ENCODE measurements around the gene EIF2B1.
A peak's percentile ranks its signal among the peaks of the same experiment; 100 is the strongest.
"Not testable (repeated sequence)": the region's sequence is repeated elsewhere in the genome, so short reads cannot be mapped to it uniquely, and the experiment has no call there.

Gene EIF2B1

DNA sequence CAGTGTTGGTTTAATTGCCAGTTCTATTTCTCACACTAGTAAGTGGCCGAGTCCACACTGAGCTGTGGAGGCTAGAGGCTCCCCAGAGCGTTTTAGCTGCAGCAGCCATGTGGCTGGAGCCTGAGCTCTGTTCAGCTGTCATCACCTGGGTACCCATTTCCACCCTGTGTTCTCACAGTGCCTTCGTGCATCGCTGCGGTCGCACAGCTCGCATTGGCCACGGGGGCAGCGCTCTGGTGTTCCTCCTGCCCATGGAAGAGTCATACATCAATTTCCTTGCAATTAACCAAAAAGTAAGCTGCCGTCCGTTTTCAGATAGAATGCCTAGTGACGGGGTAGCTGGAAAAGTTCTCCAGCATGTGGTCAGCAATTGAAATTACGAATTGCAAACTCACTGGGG lies 15.9 kb downstream of the EIF2B1 start:
- no peak for DNase-seq (ENCODE audit: low read depth in 3 of 3)

DNA sequence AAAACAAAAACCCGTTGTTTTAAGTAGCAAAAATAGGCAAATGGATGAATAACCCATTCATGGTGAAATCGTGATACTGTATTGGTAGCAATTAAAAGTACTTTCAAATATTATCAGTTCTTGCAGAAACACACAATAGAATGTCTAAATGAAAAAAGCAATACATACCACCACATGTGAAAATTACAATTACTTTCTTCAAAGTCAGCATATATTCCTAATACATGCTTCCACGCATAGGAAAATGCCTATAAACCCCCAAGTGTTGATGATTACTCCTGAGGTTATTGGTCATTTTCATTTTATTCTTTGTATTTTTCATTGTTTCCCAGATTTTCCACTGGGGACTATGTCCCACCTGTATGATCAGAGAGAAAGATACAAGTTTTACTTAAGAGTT lies 16.3 kb downstream of the EIF2B1 start:
- DNase-seq (ENCODE audit: low read depth in 3 of 3) = no peak

DNA sequence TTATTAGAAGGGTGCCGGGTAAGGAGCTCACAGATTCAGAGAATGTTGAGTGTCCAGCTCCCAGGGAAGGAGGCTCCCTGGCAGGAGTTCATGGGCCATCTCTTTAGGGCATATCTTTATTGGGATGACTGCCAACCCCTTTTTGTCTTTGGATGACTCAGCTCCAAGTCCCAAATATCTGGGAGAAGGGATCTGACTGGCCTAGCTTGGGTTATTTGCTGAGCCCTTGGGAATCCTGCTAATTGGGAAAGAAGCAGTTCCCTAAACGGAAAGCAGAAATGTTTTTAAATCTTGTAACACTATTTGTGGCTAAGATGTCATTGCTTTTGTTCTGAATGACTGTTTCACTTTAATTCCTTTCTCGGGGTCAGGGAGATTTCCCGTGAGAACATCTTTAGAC lies 19.0 kb downstream of the EIF2B1 start:
- no peak for DNase-seq (ENCODE audit: low read depth in 3 of 3)

DNA sequence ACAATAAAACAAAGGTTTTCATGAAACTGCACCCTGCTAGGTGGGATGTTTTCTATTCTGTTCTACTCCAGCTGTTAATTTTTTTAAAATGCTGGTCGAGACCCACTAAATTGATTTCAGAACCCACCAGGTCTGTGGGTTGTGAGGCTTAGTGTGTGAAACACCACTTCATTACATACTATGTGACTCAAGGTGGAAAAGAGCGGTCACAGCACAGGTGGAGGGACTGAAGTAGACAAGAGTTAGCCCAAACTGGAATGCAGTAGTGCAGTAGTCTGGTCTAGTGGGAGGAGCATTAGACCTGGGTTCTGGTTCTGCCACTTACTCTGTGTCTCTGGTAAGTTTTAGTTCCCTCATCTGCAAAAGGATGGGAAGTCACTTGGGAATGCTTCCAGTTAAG lies 19.4 kb downstream of the EIF2B1 start:
- no peak for DNase-seq (ENCODE audit: low read depth in 3 of 3)

DNA sequence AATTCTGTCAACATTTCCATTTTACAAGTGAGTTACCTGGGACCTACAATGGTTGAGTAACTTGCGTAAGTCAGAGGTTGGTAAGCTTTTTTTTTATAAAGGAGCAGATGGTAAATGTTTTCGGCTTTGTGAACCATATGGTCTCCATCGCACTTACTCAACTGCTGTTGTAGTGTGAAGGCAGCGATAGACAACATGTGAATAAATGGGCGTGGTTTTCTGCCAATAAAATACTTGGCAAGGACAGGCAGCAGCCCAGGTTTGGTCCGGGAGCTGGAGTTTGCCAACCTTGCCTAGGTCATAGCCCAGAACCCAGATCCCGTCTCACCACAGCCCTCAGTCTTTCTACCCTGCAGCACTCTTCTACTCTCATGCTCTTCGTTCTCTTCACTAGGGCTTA lies 25.3 kb downstream of the EIF2B1 start:
- no peak for DNase-seq (ENCODE audit: low read depth in 3 of 3)

DNA sequence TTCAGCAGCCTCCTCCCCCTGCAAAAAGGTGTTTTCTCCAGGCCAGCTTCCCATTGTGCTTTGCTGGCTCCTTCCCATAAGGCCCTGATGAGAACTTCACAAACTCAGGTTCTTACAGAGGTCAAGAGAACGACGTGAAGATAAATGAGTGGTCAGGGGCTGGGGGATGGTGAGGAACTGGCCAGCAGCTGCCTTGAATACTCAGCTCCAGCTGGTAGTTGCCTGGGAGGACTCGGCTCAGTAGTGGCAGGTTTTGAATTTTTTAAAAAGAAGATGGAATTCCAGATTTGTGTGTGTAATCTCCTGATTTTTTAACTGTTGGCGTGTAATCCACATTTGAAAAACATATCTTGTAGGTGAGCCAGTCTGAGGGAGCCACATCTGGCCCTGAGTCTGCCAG lies 25.7 kb downstream of the EIF2B1 start:
- no peak for DNase-seq (ENCODE audit: low read depth in 3 of 3)

DNA sequence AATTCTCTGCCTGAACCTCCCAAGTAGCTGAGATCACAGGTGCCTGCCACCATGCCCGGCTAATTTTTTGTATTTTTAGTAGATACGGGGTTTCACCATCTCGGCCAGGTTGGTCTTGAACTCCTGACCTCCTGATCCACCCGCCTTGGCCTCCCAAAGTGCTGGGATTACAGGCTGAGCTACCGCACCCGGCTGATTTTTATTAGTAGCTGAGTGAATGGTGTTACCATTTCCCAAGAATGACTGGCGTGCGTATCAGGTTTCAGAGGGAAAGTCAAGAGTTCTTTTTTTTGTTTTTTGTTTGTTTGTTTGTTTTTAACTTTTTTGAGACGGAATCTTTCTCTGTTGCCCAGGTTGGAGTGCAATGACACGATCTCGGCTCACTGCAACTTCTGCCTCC lies 30.0 kb downstream of the EIF2B1 start:
- not testable (repeated sequence) for DNase-seq (ENCODE audit: low read depth in 3 of 3)

DNA sequence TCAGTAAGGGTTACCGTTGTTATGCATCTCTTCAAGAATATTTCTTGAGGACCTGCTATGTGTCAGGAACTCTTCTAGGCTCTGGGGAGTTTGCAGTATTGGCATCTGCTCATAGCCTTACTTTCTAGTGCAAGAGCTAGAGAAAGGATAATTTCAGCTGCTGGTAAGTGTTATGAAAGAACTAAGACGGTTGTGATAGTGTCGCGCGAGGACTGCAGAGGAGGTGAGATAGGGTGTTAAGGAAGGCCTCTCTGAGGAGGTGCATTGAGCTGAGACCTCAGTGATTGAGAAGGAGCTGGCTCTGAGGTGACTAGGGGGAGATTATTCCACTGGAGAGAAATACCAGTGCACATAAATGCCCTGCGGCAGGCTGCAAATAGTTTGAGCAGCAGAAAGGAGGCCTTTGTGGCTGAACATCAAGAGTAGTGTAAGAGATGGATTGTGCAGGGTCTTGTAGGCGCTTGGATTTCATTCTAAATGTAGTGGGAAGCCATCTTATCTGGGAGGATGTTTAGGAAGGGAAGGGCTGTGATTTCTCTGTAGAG lies 30.8 kb downstream of the EIF2B1 start:
- no peak for DNase-seq (ENCODE audit: low read depth in 3 of 3)

DNA sequence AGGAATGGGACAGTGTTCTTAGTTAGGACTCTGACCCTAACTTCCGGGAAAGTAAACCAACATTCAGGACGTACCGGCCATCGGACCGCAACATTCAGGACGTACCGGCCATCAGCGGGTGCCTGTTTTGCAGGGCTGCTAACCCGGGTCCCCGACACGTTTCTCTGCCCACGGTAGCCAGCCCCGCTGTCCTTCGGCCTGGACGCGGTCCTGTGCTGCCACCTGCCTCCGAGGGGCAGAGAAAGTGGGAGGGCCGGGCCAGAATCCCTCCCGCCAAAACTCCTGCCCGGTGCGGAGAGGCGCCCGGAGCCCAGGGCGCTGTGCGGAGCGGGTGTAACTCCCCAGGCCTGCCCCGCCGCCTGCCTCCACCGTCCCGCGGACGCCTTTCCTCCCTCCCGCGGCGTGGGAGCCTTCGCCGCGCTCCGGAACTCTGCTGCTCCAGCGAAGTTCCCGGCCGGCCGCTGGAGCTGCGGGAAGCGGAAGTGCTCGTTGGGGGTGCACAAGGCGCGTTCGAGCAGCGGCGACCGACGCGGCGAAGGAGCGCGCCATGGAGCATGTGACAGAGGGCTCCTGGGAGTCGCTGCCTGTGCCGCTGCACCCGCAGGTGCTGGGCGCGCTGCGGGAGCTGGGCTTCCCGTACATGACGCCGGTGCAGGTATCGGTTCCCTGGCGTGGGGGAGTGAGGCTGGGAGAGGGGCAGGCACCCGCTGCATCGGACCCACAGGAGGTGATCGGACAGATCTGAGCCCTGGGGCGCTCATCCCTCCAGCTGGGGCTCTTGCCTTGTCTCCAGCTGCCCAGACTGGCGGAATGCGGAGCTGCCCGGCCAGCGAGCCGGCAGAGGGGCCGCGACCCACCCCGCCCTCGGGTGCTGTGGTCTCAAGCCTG lies 31.6 kb downstream of the EIF2B1 start, which contains the start of gene DDX55:
Gene DDX55 (plus strand): TSS at position 498 of the 888 bp plus-strand sequence. CDS start 50 bp downstream, at position 548.
- DNase-seq (ENCODE audit: low read depth in 3 of 3) = peak; percentile 74 to 83 (median 78)

DNA sequence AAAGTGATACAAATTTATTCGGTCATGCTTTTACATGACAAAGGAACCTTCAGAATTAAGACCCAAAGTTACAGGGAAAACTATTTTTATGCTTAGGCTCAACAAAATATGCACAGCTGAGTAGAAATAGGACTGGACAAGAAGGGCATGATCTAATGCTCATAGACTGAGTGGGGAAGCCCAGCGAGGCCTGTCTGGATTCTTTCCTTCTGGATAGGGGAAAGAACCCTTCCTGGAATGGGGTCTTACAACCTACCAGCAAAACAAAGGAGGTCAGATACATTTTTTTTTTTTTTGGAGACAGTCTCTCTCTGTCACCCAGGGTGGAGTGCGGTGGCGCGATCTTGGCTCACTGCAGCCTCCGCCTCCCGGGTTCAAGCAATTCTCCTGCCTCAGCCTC lies 33.8 kb downstream of the EIF2B1 start:
- DNase-seq (ENCODE audit: low read depth in 3 of 3) = no peak

DNA sequence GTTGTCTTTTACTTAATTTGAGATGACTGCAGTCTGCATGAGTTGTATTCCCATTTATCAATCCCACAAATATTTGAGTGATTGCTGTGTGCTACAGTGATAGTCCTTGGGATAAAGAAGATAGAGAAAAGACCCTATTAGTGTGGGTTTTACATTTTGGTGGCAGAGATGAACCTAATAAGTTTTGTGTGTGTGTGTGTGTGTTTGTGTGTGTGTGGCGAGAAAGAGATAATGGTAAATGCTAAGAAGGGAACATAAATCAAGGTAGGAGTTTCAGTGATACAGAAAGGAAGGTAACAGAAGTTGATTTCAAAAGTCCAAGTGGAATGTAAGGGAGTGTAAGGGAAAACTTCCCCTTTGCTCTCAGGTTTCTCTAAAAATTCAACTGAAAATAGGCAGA lies 34.2 kb downstream of the EIF2B1 start:
- no peak for DNase-seq (ENCODE audit: low read depth in 3 of 3)

DNA sequence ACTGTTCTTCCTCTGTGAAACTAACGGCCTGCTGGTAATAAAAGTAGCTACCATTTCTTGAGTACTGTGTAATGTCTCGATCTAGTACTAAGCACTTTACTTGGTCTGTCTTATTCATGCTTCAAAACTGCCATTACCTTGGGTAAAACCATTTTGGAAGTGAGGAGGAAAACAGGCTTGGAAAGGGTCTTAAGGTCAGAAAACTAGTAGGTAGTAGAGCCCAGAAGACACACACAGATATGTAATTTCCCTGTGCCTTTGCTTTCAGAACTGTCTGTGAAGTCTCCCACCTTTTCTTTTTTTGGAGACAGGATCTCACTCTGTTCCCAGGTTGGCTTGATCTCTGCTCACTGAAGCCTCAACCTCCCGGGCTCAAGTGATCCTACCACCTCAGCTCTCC lies 35.0 kb downstream of the EIF2B1 start:
- no peak for DNase-seq (ENCODE audit: low read depth in 3 of 3)

DNA sequence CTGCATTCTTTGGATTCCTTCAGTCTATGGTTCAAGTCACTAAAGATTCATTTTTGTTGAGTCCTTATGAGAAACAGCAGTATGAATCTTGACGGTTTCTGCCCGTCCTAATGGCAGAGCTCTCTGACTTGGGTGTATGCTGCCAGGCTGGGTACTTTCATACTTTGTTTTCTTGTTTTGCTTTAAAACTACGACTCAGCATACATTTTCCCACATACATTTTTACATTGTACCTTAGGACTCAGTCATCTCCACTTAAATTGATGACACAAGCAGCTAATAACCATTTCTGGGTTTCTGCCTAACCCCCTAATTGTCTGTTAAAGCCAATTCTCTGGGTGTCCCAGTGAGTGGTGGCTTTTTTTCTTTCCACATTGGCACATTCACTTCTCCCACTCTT lies 36.4 kb downstream of the EIF2B1 start:
- no peak for DNase-seq (ENCODE audit: low read depth in 3 of 3)

DNA sequence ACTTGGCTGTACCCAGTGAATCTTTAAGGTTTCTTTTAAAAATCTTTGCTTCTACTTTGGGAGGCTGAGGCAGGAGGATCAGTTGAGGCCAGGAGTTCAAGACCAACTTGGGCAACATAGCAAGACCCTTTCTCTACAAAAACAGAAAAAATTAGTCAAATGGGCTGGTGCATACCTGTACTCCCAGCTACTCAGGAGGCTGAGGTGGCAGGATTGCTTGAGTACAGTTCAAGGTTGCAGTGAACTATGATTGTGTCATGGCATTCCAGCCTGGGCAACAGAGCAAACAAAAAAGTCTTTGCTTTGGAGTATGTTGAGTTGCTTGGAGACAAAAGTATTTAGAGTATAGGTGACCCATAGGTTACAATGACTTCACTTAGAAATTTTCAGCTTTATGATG lies 37.8 kb downstream of the EIF2B1 start:
- no peak for DNase-seq (ENCODE audit: low read depth in 3 of 3)

DNA sequence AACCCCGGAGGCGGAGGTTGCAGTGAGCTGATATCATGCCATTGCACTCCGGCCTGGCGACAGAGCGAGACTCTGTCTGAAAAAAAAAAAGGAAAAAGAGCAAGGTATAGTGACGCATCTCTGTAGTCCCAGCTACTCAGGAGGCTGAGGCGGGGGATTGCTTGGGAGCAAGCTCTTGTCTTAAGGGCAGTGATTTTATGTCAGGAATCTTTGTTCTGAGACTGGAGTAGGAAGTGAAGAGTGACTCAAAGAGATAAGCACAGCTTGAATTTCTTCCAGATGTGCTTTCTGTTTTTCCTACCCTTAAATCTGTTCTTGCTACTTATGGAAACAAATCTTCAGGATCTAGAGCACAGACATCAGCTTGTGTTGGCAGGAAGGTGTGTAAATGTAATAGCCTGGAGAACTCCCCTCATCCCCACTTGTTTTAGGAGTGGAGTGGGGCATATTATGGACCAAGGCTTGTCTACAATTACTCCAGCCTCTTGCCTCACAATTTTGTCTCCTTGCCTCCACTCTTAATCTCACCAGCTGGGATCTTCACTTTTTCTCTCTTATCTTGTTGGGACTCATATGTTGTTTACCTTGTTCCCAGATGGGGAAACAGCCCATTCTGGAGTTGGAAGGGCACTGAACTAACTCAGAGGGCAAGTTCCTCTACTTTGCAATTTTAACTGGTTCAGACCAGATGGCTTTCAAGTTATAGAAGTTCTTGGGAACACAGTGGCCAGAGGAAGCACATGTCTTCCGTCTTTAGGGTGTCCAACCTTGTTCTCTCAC lies 41.6 kb downstream of the EIF2B1 start:
- no peak for DNase-seq (ENCODE audit: low read depth in 3 of 3)

DNA sequence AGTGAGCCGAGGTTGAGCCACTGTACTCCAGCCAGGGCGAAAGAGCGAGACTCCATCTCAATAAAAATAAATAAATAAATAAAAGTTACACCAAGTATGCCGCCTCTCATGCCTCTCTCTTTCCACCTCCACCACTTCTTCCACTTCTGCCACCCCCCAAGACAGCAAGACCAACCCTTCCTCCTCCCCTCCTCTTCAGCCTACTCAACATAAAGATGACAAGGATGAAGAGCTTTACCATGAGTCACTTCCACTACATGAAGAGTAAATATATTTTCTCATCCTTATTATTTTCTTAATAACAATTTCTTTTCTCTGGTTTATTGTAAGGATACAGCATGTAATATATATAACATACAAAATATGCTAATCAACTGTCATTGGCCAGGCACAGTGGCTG lies 52.7 kb downstream of the EIF2B1 start:
- no peak for DNase-seq (ENCODE audit: low read depth in 3 of 3)

DNA sequence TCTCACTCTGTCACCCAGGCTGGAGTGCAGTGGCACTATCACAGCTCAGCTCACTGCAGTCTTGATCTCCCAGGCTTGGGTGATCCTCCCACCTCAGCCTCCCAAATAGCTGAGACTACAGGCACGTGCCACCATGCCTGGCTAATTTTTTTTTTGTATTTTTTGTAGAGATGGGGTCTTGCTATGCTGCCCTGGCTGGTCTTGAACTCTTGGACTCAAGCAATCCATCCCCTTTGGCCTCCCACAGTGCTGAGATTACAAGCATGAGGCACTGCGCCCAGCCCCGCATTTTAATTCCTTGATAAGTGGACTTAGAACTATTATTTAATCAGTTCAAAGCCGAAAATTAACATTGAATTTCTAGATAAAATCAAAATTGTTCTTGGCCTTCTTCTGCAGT lies 54.7 kb downstream of the EIF2B1 start:
- not testable (repeated sequence) for DNase-seq (ENCODE audit: low read depth in 3 of 3)

DNA sequence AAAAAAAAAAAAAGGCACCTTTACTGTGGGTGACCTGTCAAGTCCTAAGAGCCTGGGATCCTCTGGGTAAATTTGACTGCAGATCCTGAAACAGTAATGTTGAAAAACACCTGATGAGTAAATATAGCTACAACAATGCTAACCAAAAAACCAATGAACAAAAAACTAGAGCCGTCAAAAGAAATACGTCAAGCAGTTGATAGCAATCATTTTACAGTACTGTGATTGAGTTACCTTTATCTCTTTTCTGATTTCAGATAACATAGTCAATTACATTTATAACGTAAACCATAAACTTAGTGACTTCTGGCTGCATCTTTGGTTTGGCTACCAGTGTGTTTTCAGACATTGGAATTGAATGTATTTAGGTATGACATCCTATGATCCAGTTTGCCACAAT lies 55.2 kb downstream of the EIF2B1 start:
- no peak for DNase-seq (ENCODE audit: low read depth in 3 of 3)

DNA sequence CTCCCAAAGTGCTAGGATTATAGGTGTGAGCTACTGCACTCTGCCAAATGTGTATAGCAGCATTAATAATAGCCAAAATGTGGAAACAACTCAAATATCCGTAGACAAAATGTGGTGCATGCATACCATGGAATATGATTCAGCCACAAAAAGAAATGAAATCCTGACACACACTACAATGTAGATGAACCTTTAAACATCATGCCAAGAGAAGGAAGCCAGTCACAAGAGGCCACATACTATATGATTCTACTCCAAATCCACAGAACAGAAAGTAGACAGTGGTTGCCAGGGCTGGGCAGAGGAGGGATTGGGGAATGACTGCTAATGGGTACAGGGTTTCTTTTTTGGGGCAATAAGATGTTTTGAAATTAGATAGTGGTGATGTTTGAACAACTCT lies 56.9 kb downstream of the EIF2B1 start:
- no peak for DNase-seq (ENCODE audit: low read depth in 3 of 3)

DNA sequence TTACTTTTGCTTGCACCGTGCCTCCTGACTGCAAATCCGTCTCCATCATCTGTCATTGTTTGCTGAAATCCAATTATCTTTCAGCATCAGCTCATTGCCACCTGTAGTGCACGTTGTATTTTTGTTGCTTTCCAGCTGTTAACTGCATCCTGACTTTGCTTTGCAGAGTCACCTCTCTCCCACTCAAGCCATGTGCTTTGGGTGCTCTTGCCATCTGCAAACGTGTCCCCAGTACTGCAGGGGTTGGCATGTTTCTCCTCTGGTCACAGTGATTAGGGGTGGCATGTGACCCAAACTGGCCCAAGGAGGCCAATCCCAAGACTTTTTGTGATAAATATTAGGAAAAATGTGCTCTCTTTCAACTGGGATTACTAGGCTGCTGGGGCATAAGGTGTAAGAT lies 59.6 kb downstream of the EIF2B1 start:
- DNase-seq (ENCODE audit: low read depth in 3 of 3) = no peak

DNA sequence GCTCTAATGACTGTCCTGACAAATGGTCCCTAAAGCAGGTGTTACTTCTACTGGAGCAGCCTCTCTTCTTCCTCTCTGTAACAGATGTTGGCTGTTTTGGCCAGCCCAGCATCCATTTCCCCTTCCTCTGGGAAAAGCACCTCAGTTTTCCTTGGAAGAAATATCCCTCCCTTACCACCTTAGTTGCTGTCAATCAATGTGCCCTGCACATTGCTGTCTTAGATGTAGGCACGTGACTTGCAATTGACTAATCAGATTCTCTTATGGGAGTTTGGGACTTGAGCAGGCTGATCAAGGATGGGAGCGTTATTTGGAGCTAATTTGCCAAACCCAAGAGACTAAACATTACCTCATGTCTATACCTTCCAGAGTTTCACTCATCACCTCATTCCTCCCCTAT lies 61.1 kb downstream of the EIF2B1 start:
- no peak for DNase-seq (ENCODE audit: low read depth in 3 of 3)

DNA sequence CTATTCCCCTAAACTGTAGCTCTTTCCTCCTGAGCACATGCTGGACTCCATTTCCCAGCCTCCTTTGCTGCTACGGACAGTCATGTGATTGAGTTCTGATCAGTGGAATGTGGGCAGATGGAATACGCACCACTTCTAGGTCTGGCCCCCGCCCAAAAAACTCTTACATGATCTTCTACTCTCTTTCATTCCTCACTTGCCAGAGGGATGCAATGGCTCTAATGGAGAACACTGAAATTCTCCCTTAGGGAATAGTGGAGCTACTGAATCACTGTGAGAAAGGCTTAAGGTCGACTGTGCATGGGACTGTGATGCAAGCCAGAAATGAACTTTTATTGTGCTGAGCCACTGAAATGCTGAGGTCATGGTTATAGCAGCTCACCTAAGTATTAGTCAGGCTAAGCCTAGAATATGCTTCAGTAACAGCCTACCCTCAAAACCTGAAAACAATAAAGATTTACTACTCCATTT lies 62.1 kb downstream of the EIF2B1 start:
- DNase-seq (ENCODE audit: low read depth in 3 of 3) = no peak
